Spleen (tissue), 7 donors: Measurements from ENCODE around the gene MOV10.

Experiments used
- POLR2A ChIP-seq, 3 donors: fragments of 450-650 bp; IDR thresholded peaks; one replicate each; pipeline ENCODE4 v1.5.1; 2017; ENCODE audit warnings: antibody characterized with exemption in 3 of 3, mild to moderate bottlenecking in 1 of 3
- POLR2AphosphoS5 ChIP-seq, 3 donors: sonication (generic); formaldehyde crosslinking; IDR thresholded peaks; one replicate each; pipeline ENCODE4 v1.5.1; 2017; ENCODE audit warnings: antibody characterized with exemption in 3 of 3
- TF ChIP-seq, protein P1 (sequence below), 11 experiments: fragments of 200-600 bp in 7 of 11; fragments of 450-650 bp in 4 of 11; sonication (generic) in 4 of 11; IDR thresholded peaks in 8 of 11; conservative IDR thresholded peaks in 3 of 11; 1 replicate in 7 of 11; 2 replicates in 4 of 11; pipeline versions ENCODE4 v1.4.0 to v1.8.0; 2016 to 2021; ENCODE audit warnings: antibody characterized with exemption in 11 of 11, inconsistent platforms in 4 of 11, mild to moderate bottlenecking in 1 of 11
- donor health status: DM: no; HTN: no; CAD: no; lungs with moderate emphysema.
- donor health status: DM: no; HTN: no; CAD: no.
- donor health status: DM: no; HTN: no; CAD: no.

- TF ChIP-seq, protein P1, sequence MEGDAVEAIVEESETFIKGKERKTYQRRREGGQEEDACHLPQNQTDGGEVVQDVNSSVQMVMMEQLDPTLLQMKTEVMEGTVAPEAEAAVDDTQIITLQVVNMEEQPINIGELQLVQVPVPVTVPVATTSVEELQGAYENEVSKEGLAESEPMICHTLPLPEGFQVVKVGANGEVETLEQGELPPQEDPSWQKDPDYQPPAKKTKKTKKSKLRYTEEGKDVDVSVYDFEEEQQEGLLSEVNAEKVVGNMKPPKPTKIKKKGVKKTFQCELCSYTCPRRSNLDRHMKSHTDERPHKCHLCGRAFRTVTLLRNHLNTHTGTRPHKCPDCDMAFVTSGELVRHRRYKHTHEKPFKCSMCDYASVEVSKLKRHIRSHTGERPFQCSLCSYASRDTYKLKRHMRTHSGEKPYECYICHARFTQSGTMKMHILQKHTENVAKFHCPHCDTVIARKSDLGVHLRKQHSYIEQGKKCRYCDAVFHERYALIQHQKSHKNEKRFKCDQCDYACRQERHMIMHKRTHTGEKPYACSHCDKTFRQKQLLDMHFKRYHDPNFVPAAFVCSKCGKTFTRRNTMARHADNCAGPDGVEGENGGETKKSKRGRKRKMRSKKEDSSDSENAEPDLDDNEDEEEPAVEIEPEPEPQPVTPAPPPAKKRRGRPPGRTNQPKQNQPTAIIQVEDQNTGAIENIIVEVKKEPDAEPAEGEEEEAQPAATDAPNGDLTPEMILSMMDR (IDR thresholded peaks at IDR 0.05 in 8 of 11, conservative IDR thresholded peaks at IDR 0.05 in 3 of 11), result no peak
- TF ChIP-seq POLR2AphosphoS5 (IDR thresholded peaks at IDR 0.05) (no peak), POLR2A (IDR thresholded peaks at IDR 0.05) (no peak)
Measured at GRCh38 chr1:112712701-112713128, 38.3 kb downstream of the MOV10 start.
